ENCODE data around the gene PRDM16. TPM values are rescaled to one million over a fixed set of nuclear protein-coding genes. Genes with fewer than 3 reads are reported as not detected.

PRDM16 gene
- total and polyA plus RNA-seq, 2 of the 8 experiments (the other 6 are each of a cell fraction or from before 2014, with no cell fraction given), result 0.39 to 0.43 TPM

GRCh38 chr1:3372317-3372716, 303.3 kb downstream of the PRDM16 start:
- Histone ChIP-seq H3K18ac (ENCODE audit: extremely low read depth, low read length) (no peak overlapping the region), H3K56ac (replicated peaks; ENCODE audit: insufficient read length, low read depth, low read length) (no peak overlapping the region), H2BK20ac (ENCODE audit: low read length) (no peak overlapping the region), H4K8ac (ENCODE audit: extremely low read depth, insufficient read depth, low read length) (peak overlapping the region; percentile 38; the same call in 1 of the 2 replicates), H2BK15ac (ENCODE audit: low read length) (no peak overlapping the region), H3K4me1 (replicated peaks in 1 of 4; ENCODE audit: control insufficient read depth in 3 of 4, insufficient read depth in 4 of 4, low read length in 3 of 4) (peaks cover 3 to 9% (median 6%) of the 10 kb centered on the region in 4 experiments; a peak in 6 of 7 replicates), H2BK120ac (replicated peaks; ENCODE audit: low read depth, low read length) (no peak overlapping the region), H3K23me2 (ENCODE audit: low read depth, low read length) (peaks cover 8% of the 10 kb centered on the region; the same call in 1 of the 2 replicates), H3K23ac (ENCODE audit: insufficient read length) (no peak overlapping the region), H3K79me1 (ENCODE audit: low read depth, low read length) (no peaks in the 10 kb centered on the region), H2AFZ (ENCODE audit: low read length) (no peak overlapping the region), H4K5ac (ENCODE audit: insufficient read length, low read depth, low read length) (no peak overlapping the region), H3K9ac (replicated peaks in 1 of 4; ENCODE audit: extremely low read depth in 1 of 4, low read depth in 3 of 4, low read length in 3 of 4) (no peak overlapping the region), H3K4ac (replicated peaks; ENCODE audit: insufficient read length, low read depth, low read length) (no peak overlapping the region), H3K36me3 (ENCODE audit: control insufficient read depth in 2 of 4, insufficient read depth in 4 of 4, low read length in 3 of 4) (no peaks in the 10 kb centered on the region), H3K27ac (ENCODE audit: low read depth, low read length) (no peak overlapping the region), H2BK12ac (ENCODE audit: low read depth, low read length) (no peak overlapping the region), H3K14ac (ENCODE audit: insufficient read length) (no peak overlapping the region), H3K4me3 (ENCODE audit: extremely low read depth in 1 of 4, insufficient read depth in 2 of 4, low read depth in 3 of 4, low read length in 4 of 4) (no peak overlapping the region), H3K9me3 (ENCODE audit: insufficient read depth in 2 of 2, low read depth in 1 of 2, low read length in 1 of 2) (no peaks in the 10 kb centered on the region), H4K20me1 (replicated peaks in 1 of 2; ENCODE audit: control insufficient read depth in 1 of 2, insufficient read depth in 2 of 2, low read length in 2 of 2) (no peaks in the 10 kb centered on the region), H3K27me3 (replicated peaks in 1 of 4; ENCODE audit: control insufficient read depth in 3 of 4, extremely low read depth in 1 of 4, insufficient read depth in 3 of 4, low read length in 3 of 4) (peaks cover 0 to 5% (median 0%) of the 10 kb centered on the region in 4 experiments; a peak in 1 of 7 replicates), H2BK5ac (ENCODE audit: low read depth, low read length) (no peak overlapping the region), H4K91ac (replicated peaks; ENCODE audit: insufficient read length, low read length) (no peak overlapping the region), H2AK5ac (ENCODE audit: low read depth, low read length) (no peak overlapping the region), H3K79me2 (ENCODE audit: control insufficient read depth in 1 of 2, insufficient read depth in 2 of 2, low read length in 2 of 2) (no peaks in the 10 kb centered on the region), H3K4me2 (ENCODE audit: insufficient read depth in 1 of 2, low read depth in 2 of 2, low read length in 2 of 2) (no peak overlapping the region)
- FAIRE-seq (no peak), DNase-seq (ENCODE audit: low read depth in 1 of 2, low spot score in 2 of 2) (no peak)
- ChIA-PET POLR2A (ENCODE audit: partially characterized antibody) (no interaction called here), CTCF (ENCODE audit: partially characterized antibody) (interaction anchor here (0.9 to 2.1 kb wide), 5 partner anchors 9 to 81 kb away, joined by 3 to 4 read pairs (median 3); no protein-coding TSS in a partner anchor)
- WGBS, 2 experiments (ENCODE audit: extremely low coverage in 1 of 2, insufficient coverage in 1 of 2, insufficient read length in 1 of 2, insufficient replicate concordance in 2 of 2, low coverage in 1 of 2, low lambda C conversion rate in 2 of 2, missing lambda C conversion rate in 1 of 2), result 96% methylated on average over 9 of the region's 9 CpGs; no CpG with 5 or more reads in 1 of the 2 experiments
- TF ChIP-seq ATF2 (IDR thresholded peaks at IDR 0.05; ENCODE audit: low read length), result no peak
- no peak for TF ChIP-seq JUN (IDR thresholded peaks at IDR 0.05; ENCODE audit: low read depth, low read length)

Measured in H1 (cell line).